Spleen (tissue), 7 donors: ENCODE measurements around the gene LRIG1.

ENCODE experiments used
- POLR2A ChIP-seq, 3 donors: fragments of 450-650 bp; IDR thresholded peaks; one replicate each; pipeline ENCODE4 v1.5.1; 2017; ENCODE audit warnings: antibody characterized with exemption in 3 of 3, mild to moderate bottlenecking in 1 of 3
- POLR2AphosphoS5 ChIP-seq, 3 donors: sonication (generic); formaldehyde crosslinking; IDR thresholded peaks; one replicate each; pipeline ENCODE4 v1.5.1; 2017; ENCODE audit warnings: antibody characterized with exemption in 3 of 3
- TF ChIP-seq, protein P1 (sequence below), 11 experiments: fragments of 200-600 bp in 7 of 11; fragments of 450-650 bp in 4 of 11; sonication (generic) in 4 of 11; IDR thresholded peaks in 8 of 11; conservative IDR thresholded peaks in 3 of 11; 1 replicate in 7 of 11; 2 replicates in 4 of 11; pipeline versions ENCODE4 v1.4.0 to v1.8.0; 2016 to 2021; ENCODE audit warnings: antibody characterized with exemption in 11 of 11, inconsistent platforms in 4 of 11, mild to moderate bottlenecking in 1 of 11
- donor health status: DM: no; HTN: no; CAD: no; lungs with moderate emphysema.
- donor health status: DM: no; HTN: no; CAD: no.
- donor health status: DM: no; HTN: no; CAD: no.

DNA sequence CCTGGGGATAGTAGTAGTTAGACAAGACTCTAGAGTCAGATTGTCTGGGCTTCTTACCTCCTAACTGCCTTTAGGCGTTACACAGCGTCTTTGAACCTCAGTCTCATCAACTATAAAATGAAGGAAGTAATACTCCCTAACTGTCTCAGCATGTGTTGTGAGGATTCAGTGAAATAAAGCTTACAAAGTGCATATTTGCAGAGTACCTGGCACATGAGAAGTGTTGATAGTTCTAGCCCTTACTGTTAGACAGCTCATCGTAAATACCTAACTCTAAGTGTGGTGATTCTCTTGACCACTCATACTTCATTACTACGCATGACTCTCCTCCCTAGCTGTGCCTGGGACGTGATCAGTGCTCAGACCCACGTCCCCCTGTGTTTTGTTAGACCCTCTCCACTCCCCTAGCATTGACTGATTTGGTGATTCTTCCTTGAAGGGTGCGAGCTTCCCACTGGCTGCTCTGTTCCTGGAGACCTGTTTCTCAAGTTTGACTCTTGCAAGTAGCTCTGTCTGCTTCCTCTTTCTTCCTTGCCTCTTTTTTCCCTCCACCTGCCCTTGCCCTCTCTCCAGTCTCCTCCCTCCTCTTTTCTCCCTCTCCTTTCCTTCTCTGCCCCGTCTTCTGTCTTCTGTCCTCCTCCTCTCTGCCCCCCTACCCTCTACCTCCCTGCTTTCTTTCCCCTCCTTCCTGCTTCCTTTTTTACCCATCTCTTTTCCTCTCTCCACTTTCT lies 155.8 kb downstream of the LRIG1 start:
- TF ChIP-seq, protein P1, sequence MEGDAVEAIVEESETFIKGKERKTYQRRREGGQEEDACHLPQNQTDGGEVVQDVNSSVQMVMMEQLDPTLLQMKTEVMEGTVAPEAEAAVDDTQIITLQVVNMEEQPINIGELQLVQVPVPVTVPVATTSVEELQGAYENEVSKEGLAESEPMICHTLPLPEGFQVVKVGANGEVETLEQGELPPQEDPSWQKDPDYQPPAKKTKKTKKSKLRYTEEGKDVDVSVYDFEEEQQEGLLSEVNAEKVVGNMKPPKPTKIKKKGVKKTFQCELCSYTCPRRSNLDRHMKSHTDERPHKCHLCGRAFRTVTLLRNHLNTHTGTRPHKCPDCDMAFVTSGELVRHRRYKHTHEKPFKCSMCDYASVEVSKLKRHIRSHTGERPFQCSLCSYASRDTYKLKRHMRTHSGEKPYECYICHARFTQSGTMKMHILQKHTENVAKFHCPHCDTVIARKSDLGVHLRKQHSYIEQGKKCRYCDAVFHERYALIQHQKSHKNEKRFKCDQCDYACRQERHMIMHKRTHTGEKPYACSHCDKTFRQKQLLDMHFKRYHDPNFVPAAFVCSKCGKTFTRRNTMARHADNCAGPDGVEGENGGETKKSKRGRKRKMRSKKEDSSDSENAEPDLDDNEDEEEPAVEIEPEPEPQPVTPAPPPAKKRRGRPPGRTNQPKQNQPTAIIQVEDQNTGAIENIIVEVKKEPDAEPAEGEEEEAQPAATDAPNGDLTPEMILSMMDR (IDR thresholded peaks at IDR 0.05 in 8 of 11, conservative IDR thresholded peaks at IDR 0.05 in 3 of 11): no peak
- no peak for TF ChIP-seq POLR2A (IDR thresholded peaks at IDR 0.05)
- no peak for TF ChIP-seq POLR2AphosphoS5 (IDR thresholded peaks at IDR 0.05)
